H1 (cell line): ENCODE measurements around the gene INPP5J. TPM values are rescaled to one million over a fixed set of nuclear protein-coding genes. Genes with fewer than 3 reads are reported as not detected.

ENCODE experiments used
- CTCF ChIA-PET: fragments of 300-600 bp; sonication (Branson Sonifier 250); formaldehyde crosslinking; loops from one replicate; lab custom pipeline; 2021; ENCODE audit not compliant: partially characterized antibody; lab: Charles Lee
- POLR2A ChIA-PET: fragments of 300-600 bp; sonication (Branson Sonifier 250); formaldehyde crosslinking; loops from one replicate; lab custom pipeline; 2021; ENCODE audit warnings: inconsistent platforms; ENCODE audit not compliant: partially characterized antibody; lab: Charles Lee
- DNase-seq, 2 experiments: peaks; one replicate each; pipeline versions ENCODE4 v3.0.0 to v3.0.0-alpha.2; 2010 to 2022; ENCODE audit warnings: low spot score in 2 of 2, low read depth in 1 of 2, mixed read lengths in 1 of 2
- FAIRE-seq: peaks from 2 replicates; lab custom pipeline; 2011; peaks lifted over from hg19 to GRCh38; lab: Jason Lieb, UNC
- H2AFZ ChIP-seq: 2 replicates; pipeline ENCODE4 v1.8.1; 2012; ENCODE audit warnings: low read length, inconsistent platforms
- H2AK5ac ChIP-seq: 2 replicates; pipeline ENCODE4 v1.6.1; 2013; ENCODE audit warnings: low read depth, low read length
- H2BK120ac ChIP-seq: replicated peaks from 2 replicates; pipeline ENCODE3; 2013; ENCODE audit warnings: low read depth, low read length, inconsistent platforms
- H2BK12ac ChIP-seq: 2 replicates; pipeline ENCODE4 v1.6.1; 2013; ENCODE audit warnings: low read depth, low read length
- H2BK15ac ChIP-seq: 2 replicates; pipeline ENCODE4 v1.6.1; 2013; ENCODE audit warnings: low read length
- H2BK20ac ChIP-seq: 2 replicates; pipeline ENCODE4 v1.6.1; 2013; ENCODE audit warnings: low read length
- H2BK5ac ChIP-seq: 2 replicates; pipeline ENCODE4 v1.6.1; 2013; ENCODE audit warnings: low read depth, low read length
- H3K14ac ChIP-seq: 2 replicates; pipeline ENCODE4 v1.6.1; 2013; ENCODE audit warnings: inconsistent platforms; ENCODE audit not compliant: insufficient read length
- H3K18ac ChIP-seq: 2 replicates; pipeline ENCODE4 v1.6.1; 2013; ENCODE audit warnings: low read length; ENCODE audit errors: extremely low read depth
- H3K23ac ChIP-seq: 2 replicates; pipeline ENCODE4 v1.6.1; 2013; ENCODE audit warnings: inconsistent platforms; ENCODE audit not compliant: insufficient read length
- H3K23me2 ChIP-seq: 2 replicates; pipeline ENCODE4 v1.6.1; 2013; ENCODE audit warnings: low read depth, low read length
- H3K27ac ChIP-seq: 2 replicates; pipeline ENCODE4 v1.6.1; 2011; ENCODE audit warnings: low read depth, low read length, inconsistent platforms
- H3K27me3 ChIP-seq, 4 experiments: replicated peaks in 1 of 4; 1 replicate in 1 of 4; 2 replicates in 3 of 4; pipeline versions ENCODE4 v1.6.1 to v1.8.1; 2011 to 2013; ENCODE audit warnings: low read length in 3 of 4, mild to moderate bottlenecking in 3 of 4, inconsistent platforms in 2 of 4, mixed read lengths in 2 of 4, moderate library complexity in 1 of 4; ENCODE audit not compliant: control insufficient read depth in 3 of 4, insufficient read depth in 3 of 4; ENCODE audit errors: extremely low read depth in 1 of 4
- H3K36me3 ChIP-seq, 4 experiments: 2 replicates each; pipeline versions ENCODE4 v1.6.1 to v1.8.1; 2011 to 2013; ENCODE audit warnings: mild to moderate bottlenecking in 4 of 4, low read length in 3 of 4, moderate library complexity in 2 of 4, control low read depth in 1 of 4, inconsistent platforms in 1 of 4; ENCODE audit not compliant: insufficient read depth in 4 of 4, control insufficient read depth in 2 of 4
- H3K4ac ChIP-seq: replicated peaks from 2 replicates; pipeline ENCODE3; 2013; ENCODE audit warnings: low read length, low read depth, mixed read lengths, inconsistent platforms; ENCODE audit not compliant: insufficient read length
- H3K4me1 ChIP-seq, 4 experiments: replicated peaks in 1 of 4; 1 replicate in 1 of 4; 2 replicates in 3 of 4; pipeline versions ENCODE4 v1.6.1 to v1.8.1; 2011 to 2013; ENCODE audit warnings: low read length in 3 of 4, inconsistent platforms in 2 of 4, mixed read lengths in 1 of 4; ENCODE audit not compliant: insufficient read depth in 4 of 4, control insufficient read depth in 3 of 4
- H3K4me2 ChIP-seq, 2 experiments: 2 replicates each; pipeline versions ENCODE4 v1.6.1 to v1.8.1; 2011 to 2013; ENCODE audit warnings: low read depth in 2 of 2, low read length in 2 of 2, control low read depth in 1 of 2, inconsistent platforms in 1 of 2, mild to moderate bottlenecking in 1 of 2; ENCODE audit not compliant: insufficient read depth in 1 of 2
- H3K4me3 ChIP-seq, 4 experiments: fragments of 200-600, 300-600 bp in 1 of 4; sonication (generic), shearing (Covaris generic), sonication (Bioruptor Twin) in 1 of 4; 2 replicates each; pipeline versions ENCODE4 v1.5.1 to v1.8.1; 2011 to 2016; ENCODE audit warnings: low read length in 4 of 4, low read depth in 3 of 4, control low read depth in 2 of 4, inconsistent platforms in 2 of 4, mild to moderate bottlenecking in 2 of 4, mixed read lengths in 1 of 4, moderate library complexity in 1 of 4; ENCODE audit not compliant: insufficient read depth in 2 of 4; ENCODE audit errors: extremely low read depth in 1 of 4
- H3K56ac ChIP-seq: replicated peaks from 2 replicates; pipeline ENCODE3; 2013; ENCODE audit warnings: low read depth, mild to moderate bottlenecking, mixed read lengths, low read length, inconsistent platforms; ENCODE audit not compliant: insufficient read length
- H3K79me1 ChIP-seq: 2 replicates; pipeline ENCODE4 v1.6.1; 2013; ENCODE audit warnings: low read depth, low read length, control low read depth
- H3K79me2 ChIP-seq, 2 experiments: 2 replicates each; pipeline versions ENCODE4 v1.6.1 to v1.8.1; 2012 to 2013; ENCODE audit warnings: low read length in 2 of 2, mild to moderate bottlenecking in 2 of 2, inconsistent platforms in 1 of 2; ENCODE audit not compliant: insufficient read depth in 2 of 2, control insufficient read depth in 1 of 2
- H3K9ac ChIP-seq, 4 experiments: replicated peaks in 1 of 4; 1 replicate in 1 of 4; 2 replicates in 3 of 4; pipeline versions ENCODE4 v1.6.1 to v1.8.1; 2011 to 2013; ENCODE audit warnings: low read depth in 3 of 4, low read length in 3 of 4, control low read depth in 2 of 4, mild to moderate bottlenecking in 2 of 4, moderate library complexity in 2 of 4, inconsistent platforms in 1 of 4; ENCODE audit errors: extremely low read depth in 1 of 4
- H3K9me3 ChIP-seq, 2 experiments: 2 replicates each; pipeline versions ENCODE4 v1.6.1 to v1.8.1; 2012 to 2013; ENCODE audit warnings: mild to moderate bottlenecking in 2 of 2, moderate library complexity in 2 of 2, control low read depth in 1 of 2, inconsistent platforms in 1 of 2, low read depth in 1 of 2, low read length in 1 of 2, mixed read lengths in 1 of 2; ENCODE audit not compliant: insufficient read depth in 2 of 2
- H4K20me1 ChIP-seq, 2 experiments: replicated peaks in 1 of 2; 2 replicates each; pipeline versions ENCODE3 to v1.8.1; 2011 to 2013; ENCODE audit warnings: inconsistent platforms in 2 of 2, low read length in 2 of 2, mild to moderate bottlenecking in 1 of 2; ENCODE audit not compliant: insufficient read depth in 2 of 2, control insufficient read depth in 1 of 2
- H4K5ac ChIP-seq: 2 replicates; pipeline ENCODE4 v1.6.1; 2013; ENCODE audit warnings: low read length, low read depth, mixed read lengths, inconsistent platforms; ENCODE audit not compliant: insufficient read length
- H4K8ac ChIP-seq: 2 replicates; pipeline ENCODE4 v1.8.0; 2013; ENCODE audit warnings: mild to moderate bottlenecking, moderate library complexity, low read length, inconsistent platforms; ENCODE audit not compliant: insufficient read depth; ENCODE audit errors: extremely low read depth
- H4K91ac ChIP-seq: replicated peaks from 2 replicates; pipeline ENCODE3; 2013; ENCODE audit warnings: low read length, mixed read lengths, inconsistent platforms; ENCODE audit not compliant: insufficient read length
- CBX8 ChIP-seq: fragments of 300-800, 300-1000 bp; sonication (generic); IDR thresholded peaks from 2 replicates; pipeline ENCODE4 v1.7.1; 2016; ENCODE audit warnings: low read depth, low read length, borderline replicate concordance
- FOSL1 ChIP-seq: IDR thresholded peaks from 2 replicates; pipeline ENCODE4 v1.6.1; 2011; ENCODE audit warnings: mild to moderate bottlenecking, low read depth, low read length, moderate library complexity; ENCODE audit not compliant: insufficient read depth
- KDM1A ChIP-seq: fragments of 200-600, 300-600 bp; sonication (generic); IDR thresholded peaks from 2 replicates; pipeline ENCODE4 v1.7.1; 2016; ENCODE audit warnings: mild to moderate bottlenecking, low read length, borderline replicate concordance
- PHF8 ChIP-seq: fragments of 200-600 bp; sonication (generic); conservative IDR thresholded peaks from 2 replicates; pipeline ENCODE4 v1.7.1; 2012; ENCODE audit warnings: low read depth, mild to moderate bottlenecking, inconsistent platforms, low read length, moderate library complexity
- RAD21 ChIP-seq, 2 experiments: IDR thresholded peaks in 1 of 2; conservative IDR thresholded peaks in 1 of 2; 2 replicates each; pipeline ENCODE4 v1.6.1; 2011; ENCODE audit warnings: low read depth in 2 of 2, low read length in 2 of 2, improper control_type of control experiment in 1 of 2, inconsistent platforms in 1 of 2, mild to moderate bottlenecking in 1 of 2, moderate library complexity in 1 of 2
- SIX5 ChIP-seq: IDR thresholded peaks from 2 replicates; pipeline ENCODE4 v1.6.1; 2011; ENCODE audit warnings: mild to moderate bottlenecking, low read depth, low read length
- SP2 ChIP-seq: IDR thresholded peaks from 2 replicates; pipeline ENCODE4 v1.6.1; 2012; ENCODE audit warnings: mild to moderate bottlenecking, low read length, inconsistent platforms
- SP4 ChIP-seq: IDR thresholded peaks from 2 replicates; pipeline ENCODE4 v1.6.1; 2012; ENCODE audit warnings: low read length, inconsistent platforms
- TEAD4 ChIP-seq: IDR thresholded peaks from 2 replicates; pipeline ENCODE4 v1.6.1; 2012; ENCODE audit warnings: low read depth, low read length, inconsistent platforms, mixed read lengths
- WGBS, 2 experiments: shearing (Covaris generic) in 1 of 2; methylation state at CpG; one replicate each; pipeline versions ENCODE4 v1.1.6 to v1.1.7; 2013 to 2015; ENCODE audit warnings: low lambda C conversion rate in 2 of 2, mixed read lengths in 2 of 2, inconsistent platforms in 1 of 2, low coverage in 1 of 2, missing lambda C conversion rate in 1 of 2; ENCODE audit not compliant: insufficient replicate concordance in 2 of 2, insufficient coverage in 1 of 2, insufficient read length in 1 of 2; ENCODE audit errors: extremely low coverage in 1 of 2, missing lambda C conversion rate in 1 of 2; 5-methylcytosine and 5-hydroxymethylcytosine counted together
- polyA plus RNA-seq, 7 experiments: library from polyadenylated mRNA; depleted of rRNA in 3 of 7; stranded (reverse) in 5 of 7; unstranded in 2 of 7; fragments of >200 nt in 5 of 7; fragments of 200-250 nt in 2 of 7; gene quantifications; 1 replicate in 5 of 7; 2 replicates in 1 of 7; 4 replicates in 1 of 7; pipeline versions ENCODE4 v1.2.1 to v1.2.3, GENCODE V29; 2011 to 2013; ENCODE audit warnings: missing spikeins in 2 of 7, mixed read lengths in 2 of 7
- total RNA-seq: library from RNA; stranded (reverse); fragmentation: NEBNext Ultra II Directional; extraction: Animal tissue kit (Norgen Biotek cat#: 25700); gene quantifications from 2 replicates; pipeline ENCODE4 v1.2.1, GENCODE V29; 2021

The INPP5J gene
- total and polyA plus RNA-seq, 2 of the 8 experiments (the other 6 are each of a cell fraction or from before 2014, with no cell fraction given) = 5.4 to 6.0 TPM

DNA sequence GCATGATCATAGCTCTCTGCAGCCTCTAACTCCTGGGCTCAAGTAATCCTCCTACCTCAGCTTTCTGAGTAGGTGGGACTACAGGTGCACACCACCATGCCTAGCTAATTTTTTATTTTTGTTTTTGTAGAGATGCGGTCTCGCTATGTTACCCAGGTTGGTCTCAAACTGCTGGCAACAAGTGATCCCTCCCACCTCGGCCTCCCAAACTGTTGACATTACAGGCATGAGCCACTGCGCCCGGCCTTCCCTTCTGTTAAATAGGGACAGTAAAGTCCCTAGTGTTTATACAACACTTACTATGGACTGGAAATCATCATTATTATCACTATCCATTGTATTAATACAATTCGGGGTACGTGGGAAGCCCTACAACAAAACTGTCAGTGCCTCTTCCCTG, 28.0 kb upstream of the INPP5J start:
- Histone ChIP-seq H3K79me2 (no peaks in the 10 kb centered on the region), H3K18ac (no peak overlapping the region), H4K8ac (no peak overlapping the region), H2AFZ (no peak overlapping the region), H3K23me2 (peaks cover 4% of the 10 kb centered on the region; the same call in 1 of the 2 replicates), H3K9ac (no peak overlapping the region), H2BK5ac (no peak overlapping the region), H3K56ac (no peak overlapping the region), H2AK5ac (no peak overlapping the region), H3K79me1 (no peaks in the 10 kb centered on the region), H2BK15ac (no peak overlapping the region)
- WGBS, 2 experiments = 95% methylated on average over 7 of the region's 7 CpGs; no CpG with 5 or more reads in 1 of the 2 experiments
- CTCF ChIA-PET = interaction anchor here (0.8 to 16.8 kb wide), 10 partner anchors 10 to 178 kb away, joined by 3 to 207 read pairs (median 4); partner anchors contain the start of genes SELENOM and SMTN
- TF ChIP-seq CBX8 (no peak), TEAD4 (no peak), RAD21 (IDR thresholded peaks at IDR 0.05 in 1 of 2, conservative IDR thresholded peaks at IDR 0.05 in 1 of 2; ENCODE audit: low read depth in 2 of 2, low read length in 2 of 2) (no peak), SIX5 (no peak), SP2 (no peak), PHF8 (no peak), KDM1A (no peak), FOSL1 (no peak), SP4 (no peak)
- TF ChIP-seq, all 59 proteins: peak for 0
- Histone ChIP-seq H4K5ac (no peak overlapping the region), H2BK20ac (no peak overlapping the region), H3K9me3 (no peaks in the 10 kb centered on the region), H2BK12ac (no peak overlapping the region), H4K91ac (no peak overlapping the region), H3K36me3 (no peaks in the 10 kb centered on the region), H3K14ac (no peak overlapping the region), H3K4me2 (no peak overlapping the region), H3K4me3 (no peak overlapping the region), H4K20me1 (no peaks in the 10 kb centered on the region), H3K27ac (no peak overlapping the region), H3K27me3 (no peaks in the 10 kb centered on the region), H3K4ac (no peak overlapping the region), H3K23ac (no peak overlapping the region), H3K4me1 (peaks cover 5 to 23% (median 15%) of the 10 kb centered on the region in 4 experiments), H2BK120ac (no peak overlapping the region)
- DNase-seq (no peak), FAIRE-seq (no peak)
- POLR2A ChIA-PET = interaction anchor here (1.2 to 5.1 kb wide), 3 partner anchors 9 to 126 kb away, joined by 4 to 57 read pairs (median 18); partner anchors contain the start of genes MORC2 and TUG1
